Pons (tissue), 1 donor: ENCODE results near the gene PLEKHA7.
A peak's percentile ranks its signal among the peaks of the same experiment; 100 is the strongest.
"Not testable (repeated sequence)": the region's sequence is repeated elsewhere in the genome, so short reads cannot be mapped to it uniquely, and the experiment has no call there.

Source experiments
- DNase-seq: peaks from one replicate; pipeline ENCODE4 v3.0.0-alpha.2; 2016; ENCODE audit warnings: low spot score

The PLEKHA7 gene

GRCh38 chr11:17010851-17011420 is 3.3 kb downstream of the PLEKHA7 start:
- DNase-seq = no peak

GRCh38 chr11:17008099-17008498 is 6.1 kb downstream of the PLEKHA7 start:
- no peak for DNase-seq

GRCh38 chr11:17005646-17006045 is 8.6 kb downstream of the PLEKHA7 start:
- DNase-seq = no peak

- no peak for DNase-seq
Measured at GRCh38 chr11:17004486-17005148, 9.6 kb downstream of the PLEKHA7 start.

- no peak for DNase-seq
Measured at GRCh38 chr11:17003426-17003825, 10.8 kb downstream of the PLEKHA7 start.

GRCh38 chr11:17002543-17002942 is 11.7 kb downstream of the PLEKHA7 start:
- no peak for DNase-seq

- no peak for DNase-seq
Measured at GRCh38 chr11:17001806-17002205, 12.4 kb downstream of the PLEKHA7 start.

- no peak for DNase-seq
Measured at GRCh38 chr11:17000987-17001386, 13.2 kb downstream of the PLEKHA7 start.

GRCh38 chr11:17000253-17000652 is 14.0 kb downstream of the PLEKHA7 start:
- not testable (repeated sequence) for DNase-seq

- no peak for DNase-seq
Measured at GRCh38 chr11:16999116-16999515, 15.1 kb downstream of the PLEKHA7 start.

GRCh38 chr11:16997624-16998023 is 16.6 kb downstream of the PLEKHA7 start:
- DNase-seq = no peak

GRCh38 chr11:16993495-16993894 is 20.7 kb downstream of the PLEKHA7 start:
- DNase-seq = no peak

GRCh38 chr11:16992846-16993245 is 21.4 kb downstream of the PLEKHA7 start:
- no peak for DNase-seq

GRCh38 chr11:16989554-16989953 is 24.7 kb downstream of the PLEKHA7 start:
- no peak for DNase-seq

GRCh38 chr11:16987205-16987568 is 27.0 kb downstream of the PLEKHA7 start:
- DNase-seq = no peak

GRCh38 chr11:16986434-16987204 is 27.6 kb downstream of the PLEKHA7 start:
- no peak for DNase-seq

- DNase-seq = no peak
Measured at GRCh38 chr11:16985297-16985696, 28.9 kb downstream of the PLEKHA7 start.

GRCh38 chr11:16984229-16984628 is 30.0 kb downstream of the PLEKHA7 start:
- DNase-seq = peak; percentile 78

- DNase-seq = no peak
Measured at GRCh38 chr11:16982809-16983208, 31.4 kb downstream of the PLEKHA7 start.

- DNase-seq = peak; percentile 32
Measured at GRCh38 chr11:16982256-16982671, 31.9 kb downstream of the PLEKHA7 start.

- DNase-seq = peak; percentile 91
Measured at GRCh38 chr11:16981651-16982194, 32.5 kb downstream of the PLEKHA7 start.

- peak; percentile 32 for DNase-seq
Measured at GRCh38 chr11:16979703-16980622, 34.3 kb downstream of the PLEKHA7 start.
